GOT3 (cell line): ENCODE data around the gene CHAC2.
A peak's percentile ranks its signal among the peaks of the same experiment; 100 is the strongest.
"Not testable (repeated sequence)": the region's sequence is repeated elsewhere in the genome, so short reads cannot be mapped to it uniquely, and the experiment has no call there.

Experiments used
- DNase-seq: peaks from one replicate; lab custom pipeline; 2025; ENCODE audit warnings: mixed read lengths; lab: John Stamatoyannopoulos, UW

Gene CHAC2

DNA sequence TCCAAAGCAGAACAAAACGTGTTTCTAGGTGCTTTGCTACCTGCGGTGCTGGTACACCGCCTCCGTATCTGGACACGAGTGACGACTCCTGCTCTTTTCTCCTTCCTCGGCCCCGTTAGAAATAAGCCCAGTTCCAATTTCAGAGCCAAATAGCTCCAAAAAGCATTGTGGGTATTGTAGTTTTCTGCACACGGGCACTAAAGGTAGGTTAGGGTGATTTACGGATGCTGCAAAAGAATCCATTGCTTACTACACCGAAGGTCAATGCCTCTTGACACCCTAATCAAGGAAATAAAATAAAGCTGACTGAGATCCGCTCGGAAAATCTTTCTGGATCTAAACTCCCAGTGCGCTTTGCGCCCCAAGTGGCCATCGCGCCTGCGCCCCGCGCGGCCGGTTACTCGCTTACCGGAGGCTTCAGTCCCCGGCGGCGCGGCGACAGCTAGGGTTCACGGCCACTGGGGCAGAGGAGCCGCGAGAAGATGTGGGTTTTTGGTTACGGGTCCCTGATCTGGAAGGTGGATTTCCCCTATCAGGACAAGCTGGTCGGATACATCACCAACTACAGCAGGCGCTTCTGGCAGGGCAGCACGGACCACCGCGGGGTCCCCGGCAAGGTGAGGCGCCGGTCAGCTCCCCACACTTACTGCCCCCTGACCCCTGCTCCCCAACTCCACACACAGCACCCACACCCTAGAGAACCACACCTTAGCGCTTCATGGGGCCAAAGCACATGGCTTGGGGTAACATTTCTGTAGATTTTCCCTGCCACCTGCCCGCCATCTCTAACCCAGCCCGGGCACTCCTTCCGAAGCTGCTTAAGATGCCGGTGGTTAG, at the start of gene CHAC2:
Gene CHAC2 (plus strand): TSS at position 400 of the 837 bp plus-strand sequence. CDS start 83 bp downstream, at position 483.
- peak; percentile 44 for DNase-seq

DNA sequence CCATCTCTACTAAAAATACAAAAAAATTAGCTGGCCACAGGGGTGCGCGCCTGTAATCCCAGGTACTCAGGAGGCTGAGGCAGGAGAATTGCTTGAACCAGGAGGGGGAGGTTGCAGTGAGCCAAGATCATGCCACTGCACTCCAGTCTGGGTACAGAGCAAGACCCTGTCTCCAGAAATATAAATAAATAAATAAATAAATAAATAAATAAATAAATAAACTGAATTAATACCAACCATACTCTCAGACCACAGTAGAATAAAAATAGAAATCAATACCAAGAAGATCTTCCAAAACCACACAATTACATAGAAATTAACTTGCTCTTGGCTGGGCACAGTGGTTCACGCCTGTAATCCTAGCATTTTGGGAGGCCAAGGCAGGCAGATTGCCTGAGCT, 46.7 kb upstream of the CHAC2 start:
- DNase-seq = not testable (repeated sequence)

GRCh38 chr2:53724536-53724935, 43.1 kb upstream of the CHAC2 start:
- no peak for DNase-seq

GRCh38 chr2:53725662-53726061, 41.9 kb upstream of the CHAC2 start:
- no peak for DNase-seq

DNA sequence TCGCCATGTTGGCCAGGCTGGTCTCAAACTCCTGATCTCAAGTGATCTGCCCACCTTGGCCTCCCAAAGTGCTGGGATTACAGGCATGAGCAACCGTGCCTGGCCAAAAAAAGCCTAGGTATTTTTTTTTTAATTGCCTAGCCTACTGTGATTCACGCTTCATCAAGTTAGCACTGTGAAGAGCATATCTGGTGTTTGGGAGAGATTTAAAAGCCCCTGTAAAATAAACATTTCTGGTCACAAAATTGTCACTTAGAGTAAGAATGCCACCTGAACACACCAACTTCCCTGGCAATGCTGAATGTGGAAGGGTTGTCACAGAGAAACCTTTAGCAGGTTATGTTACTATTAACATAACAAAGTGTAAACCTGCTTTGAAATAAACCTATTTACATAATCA, 39.7 kb upstream of the CHAC2 start:
- no peak for DNase-seq

DNA sequence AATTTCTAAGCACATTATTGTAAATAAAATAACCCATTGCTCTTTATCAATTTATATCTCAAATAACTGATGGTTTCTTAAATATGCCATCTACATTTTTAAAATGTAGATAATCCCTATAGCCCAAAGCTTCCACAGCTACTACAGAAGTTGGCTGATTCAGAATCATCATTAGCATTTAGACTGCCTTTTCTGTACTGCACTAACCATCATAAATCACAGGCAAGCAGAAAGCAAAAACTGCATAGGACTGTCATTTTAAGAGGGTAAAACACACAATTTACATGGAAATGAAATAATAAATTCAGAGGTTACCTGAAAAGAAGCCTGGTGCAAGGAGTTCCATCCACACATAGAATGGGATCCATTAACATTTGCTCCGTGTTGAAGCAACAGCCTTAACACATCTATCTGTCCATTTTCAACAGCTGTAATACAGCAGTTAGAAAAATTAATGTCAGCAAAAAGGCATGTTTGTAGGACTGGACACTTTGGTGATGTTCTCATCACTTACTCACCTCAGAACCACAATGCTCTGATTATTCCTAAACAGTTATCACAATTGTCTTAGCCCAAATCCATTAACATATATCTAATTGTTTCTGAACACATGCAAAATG, 38.4 kb upstream of the CHAC2 start:
- DNase-seq = no peak

DNA sequence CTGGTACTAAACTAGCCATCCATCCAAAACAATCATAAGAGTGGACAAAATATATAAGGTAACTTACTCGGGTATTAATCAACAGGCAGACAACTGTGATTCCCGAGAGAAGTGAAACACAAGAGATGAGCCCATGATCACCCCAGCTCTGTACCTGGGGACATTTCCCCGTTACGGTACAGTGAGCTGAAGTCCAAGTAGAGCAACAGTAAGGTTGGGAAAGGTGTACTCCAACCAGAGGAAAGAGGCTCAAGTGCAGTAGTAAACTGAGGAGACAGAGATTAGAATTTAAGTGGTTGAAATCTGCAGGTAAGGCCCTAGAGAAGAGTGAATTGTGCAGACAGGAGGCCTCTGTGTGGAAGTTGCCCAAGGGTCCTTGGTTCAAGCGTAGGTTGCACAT, 30.5 kb upstream of the CHAC2 start:
- no peak for DNase-seq

- no peak for DNase-seq
These were observed 28.6 kb upstream of the CHAC2 start for GRCh38 chr2:53739032-53739431.

GRCh38 chr2:53740170-53740569, 27.4 kb upstream of the CHAC2 start:
- DNase-seq = no peak

GRCh38 chr2:53744395-53745065, 23.1 kb upstream of the CHAC2 start:
- no peak for DNase-seq

- DNase-seq = no peak
These were observed 17.4 kb upstream of the CHAC2 start for GRCh38 chr2:53750041-53750768.

GRCh38 chr2:53751728-53752127, 15.9 kb upstream of the CHAC2 start:
- no peak for DNase-seq

GRCh38 chr2:53752385-53752784, 15.2 kb upstream of the CHAC2 start:
- no peak for DNase-seq

- DNase-seq = no peak
These were observed 14.6 kb upstream of the CHAC2 start for GRCh38 chr2:53753041-53753440.

DNA sequence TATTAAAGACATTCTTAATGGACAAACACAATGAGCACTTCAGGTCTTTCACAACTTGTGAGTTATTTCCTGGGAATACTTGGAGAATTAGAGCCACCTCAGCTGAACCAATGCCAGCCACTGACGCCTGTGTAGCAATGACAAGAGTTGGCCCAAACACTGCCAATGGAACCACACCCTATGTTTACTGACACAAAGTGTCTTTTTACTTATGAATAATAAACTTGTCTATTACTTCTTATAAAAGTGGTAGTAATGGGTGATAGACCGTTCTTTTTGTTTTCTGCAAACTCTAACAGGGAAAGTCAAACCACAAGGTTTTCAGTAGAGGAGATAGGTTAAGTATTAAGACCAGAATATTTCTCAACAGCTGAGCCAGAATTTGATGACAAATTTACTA, 12.5 kb upstream of the CHAC2 start:
- DNase-seq = no peak

DNA sequence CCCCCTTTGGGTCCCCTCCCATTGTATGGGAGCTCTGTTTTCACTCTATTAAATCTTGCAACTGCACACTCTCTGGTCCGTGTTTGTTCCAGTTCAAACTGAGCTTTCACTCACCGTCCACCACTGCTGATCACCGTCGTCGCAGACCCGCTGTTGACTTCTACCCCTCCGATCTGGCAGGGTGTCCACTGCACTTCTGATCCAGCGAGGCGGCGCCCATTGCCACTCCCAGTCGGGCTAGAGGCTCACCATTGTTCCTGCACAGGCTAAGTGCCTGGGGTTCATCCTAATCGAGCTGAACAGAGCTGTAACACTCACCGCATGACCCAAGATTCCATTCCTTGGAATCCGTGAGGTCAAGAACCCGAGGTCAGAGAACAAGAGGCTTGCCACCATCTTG, 11.0 kb upstream of the CHAC2 start:
- no peak for DNase-seq

GRCh38 chr2:53757206-53757605, 10.4 kb upstream of the CHAC2 start:
- not testable (repeated sequence) for DNase-seq

- DNase-seq = no peak
These were observed 1.8 kb upstream of the CHAC2 start for GRCh38 chr2:53765767-53766166.

DNA sequence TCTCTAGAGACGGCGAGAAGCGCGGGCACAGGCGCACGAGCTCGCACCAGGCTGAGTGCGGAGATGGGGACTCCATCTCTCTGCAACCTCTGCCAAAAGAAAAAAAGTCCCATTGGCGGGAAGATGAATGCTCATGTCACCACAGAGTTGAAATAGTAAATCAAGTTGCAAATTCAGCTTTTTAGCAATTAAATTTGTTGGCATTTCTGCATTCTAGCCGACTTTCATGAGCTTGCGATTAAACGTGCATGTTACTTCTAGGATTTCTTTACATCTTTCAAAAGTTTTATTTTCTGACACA, 588 bp downstream of the CHAC2 start:
- DNase-seq = no peak

DNA sequence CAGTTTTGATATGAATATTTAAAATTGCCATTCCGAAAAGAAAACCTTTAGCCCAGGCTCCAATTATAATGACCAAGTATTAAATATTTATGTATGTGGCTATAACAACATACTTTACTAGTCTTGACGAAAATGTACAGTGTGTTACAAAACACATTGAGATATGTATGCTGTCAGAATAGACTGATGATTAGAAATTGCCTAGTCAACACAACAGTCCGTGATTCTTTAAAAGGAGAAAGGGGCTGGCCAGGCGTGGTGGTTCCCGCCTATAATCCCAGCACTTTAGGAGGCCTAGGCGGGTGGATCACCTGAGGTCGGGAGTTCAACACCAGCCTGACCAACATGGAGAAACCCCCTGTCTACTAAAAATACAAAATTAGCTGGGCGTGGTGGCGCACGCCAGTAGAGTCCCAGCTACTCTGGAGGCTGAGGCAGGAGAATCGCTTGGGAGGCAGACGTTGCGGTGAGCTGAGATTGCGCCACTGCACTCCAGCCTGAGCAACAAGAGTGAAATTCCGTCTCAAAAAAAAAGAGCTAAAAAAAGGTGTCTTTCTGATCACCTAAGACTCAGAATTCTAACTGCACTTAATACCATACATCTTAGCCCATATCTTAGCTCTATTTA, 1.8 kb downstream of the CHAC2 start:
- no peak for DNase-seq

DNA sequence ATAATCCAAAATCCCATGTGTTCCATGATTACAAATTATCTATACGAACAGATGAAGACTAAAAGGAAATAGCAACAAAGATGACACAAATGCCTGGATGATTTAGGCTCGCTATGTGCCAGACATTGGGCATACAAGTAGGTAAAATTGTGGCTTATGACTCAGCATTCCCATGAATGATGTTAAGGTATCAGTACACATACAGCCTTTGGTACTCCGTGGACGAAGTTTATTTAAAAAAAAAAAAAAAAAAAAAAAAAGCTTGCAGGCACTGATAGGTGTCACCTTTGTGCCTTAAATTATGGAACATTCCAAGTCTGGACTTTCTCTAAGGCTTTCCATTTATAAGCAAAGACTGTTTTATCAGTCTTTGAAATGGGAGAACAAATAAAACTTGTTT, 2.7 kb downstream of the CHAC2 start:
- no peak for DNase-seq

DNA sequence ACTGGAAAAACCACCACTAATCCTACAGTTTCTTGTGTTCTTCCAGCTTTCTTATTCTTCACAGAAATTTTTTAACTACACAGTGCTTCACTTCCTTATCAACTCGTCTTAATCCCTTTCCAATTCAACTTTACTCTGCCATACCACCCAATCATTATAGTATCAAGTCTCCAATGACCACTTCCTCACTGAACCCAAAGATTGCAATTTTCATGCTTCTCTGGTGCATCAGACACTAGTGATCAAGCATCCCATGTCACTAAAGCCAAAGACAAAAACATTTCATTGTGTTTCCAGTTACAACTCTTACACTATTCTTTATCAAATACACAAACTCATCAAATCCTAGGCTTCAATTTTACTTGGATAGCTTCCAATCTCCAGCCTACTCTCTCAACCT, 9.5 kb downstream of the CHAC2 start:
- no peak for DNase-seq
